Loucy (cell line): ENCODE measurements around the gene TEAD1.

Experiments
- H2AFZ ChIP-seq: fragments of 200-600 bp; sonication (generic); 2 replicates; pipeline ENCODE4 v1.6.0; 2016; ENCODE audit warnings: antibody characterized with exemption, mild to moderate bottlenecking, low read length, moderate library complexity
- H3F3A ChIP-seq: fragments of 200-600 bp; 2 replicates; pipeline ENCODE4 v1.6.0; 2016; ENCODE audit warnings: antibody characterized with exemption, low read depth, mild to moderate bottlenecking
- H3K27me3 ChIP-seq: fragments of 200-600 bp; sonication (generic); 2 replicates; pipeline ENCODE4 v1.6.1; 2014; ENCODE audit warnings: low read length, mild to moderate bottlenecking; ENCODE audit not compliant: insufficient read depth, poor library complexity, severe bottlenecking
- H3K36me3 ChIP-seq: fragments of 200-600 bp; sonication (generic); 2 replicates; pipeline ENCODE4 v1.6.1; 2016; ENCODE audit warnings: low read length; ENCODE audit not compliant: insufficient read depth
- H3K4me1 ChIP-seq: fragments of 200-600 bp; sonication (generic); 2 replicates; pipeline ENCODE4 v1.5.1; 2014; ENCODE audit warnings: low read length, mild to moderate bottlenecking; ENCODE audit not compliant: insufficient read depth, poor library complexity, severe bottlenecking
- H3K4me2 ChIP-seq: fragments of 200-600 bp; sonication (generic); 2 replicates; pipeline ENCODE4 v1.6.0; 2014; ENCODE audit warnings: antibody characterized with exemption, low read length, low read depth, mild to moderate bottlenecking; ENCODE audit not compliant: poor library complexity, severe bottlenecking
- H3K4me3 ChIP-seq: fragments of 200-600 bp; sonication (generic); 2 replicates; pipeline ENCODE4 v1.5.1; 2014; ENCODE audit warnings: low read length, mild to moderate bottlenecking, mixed read lengths; ENCODE audit not compliant: poor library complexity, severe bottlenecking
- H3K79me2 ChIP-seq: fragments of 200-600 bp; sonication (generic); 2 replicates; pipeline ENCODE4 v1.6.1; 2014; ENCODE audit warnings: low read length; ENCODE audit not compliant: insufficient read depth
- H3K9ac ChIP-seq: fragments of 200-600 bp; sonication (generic); 2 replicates; pipeline ENCODE4 v1.6.0; 2014; ENCODE audit warnings: mild to moderate bottlenecking, low read depth, low read length, moderate library complexity; ENCODE audit not compliant: poor library complexity, severe bottlenecking
- H3K9me2 ChIP-seq: fragments of 200-600 bp; sonication (generic); replicated peaks from 2 replicates; pipeline ENCODE4 v1.6.1; 2016; ENCODE audit warnings: low read depth, low read length, mixed read lengths
- H3K9me3 ChIP-seq: fragments of 200-600 bp; sonication (generic); 2 replicates; pipeline ENCODE4 v1.6.1; 2014; ENCODE audit warnings: mild to moderate bottlenecking, antibody characterized with exemption, low read length, low read depth; ENCODE audit not compliant: insufficient read depth
- H4K20me1 ChIP-seq: fragments of 200-600 bp; sonication (generic); 2 replicates; pipeline ENCODE4 v1.6.0; 2014; ENCODE audit warnings: antibody characterized with exemption, low read length, mild to moderate bottlenecking; ENCODE audit not compliant: insufficient read depth, poor library complexity, severe bottlenecking
- CTCF ChIP-seq: fragments of 200-600 bp; sonication (generic); conservative IDR thresholded peaks from 2 replicates; pipeline ENCODE4 v1.5.1; 2014; ENCODE audit warnings: mild to moderate bottlenecking, antibody characterized with exemption, low read length
- EZH2phosphoT487 ChIP-seq: fragments of 200-600 bp; IDR thresholded peaks from 2 replicates; pipeline ENCODE4 v1.6.1; 2018; ENCODE audit warnings: antibody characterized with exemption, mild to moderate bottlenecking, moderate library complexity, borderline replicate concordance

TEAD1 gene

GRCh38 chr11:12794576-12795230 is 120.5 kb downstream of the TEAD1 start:
- H3K4me3 ChIP-seq = no peak overlapping the region
- H3K9me3 ChIP-seq = no peaks in the 10 kb centered on the region
- H3K4me2 ChIP-seq = no peak overlapping the region
- TF ChIP-seq EZH2phosphoT487 (no peak), CTCF (no peak)
- H3F3A ChIP-seq = no peaks in the 10 kb centered on the region
- H2AFZ ChIP-seq = no peak overlapping the region
- H3K27me3 ChIP-seq = peaks cover 3% of the 10 kb centered on the region
- H3K4me1 ChIP-seq = no peaks in the 10 kb centered on the region
- no peaks in the 10 kb centered on the region for H3K79me2 ChIP-seq
- no peaks in the 10 kb centered on the region for H3K9me2 ChIP-seq
- no peaks in the 10 kb centered on the region for H3K36me3 ChIP-seq
- no peak overlapping the region for H3K9ac ChIP-seq
- no peaks in the 10 kb centered on the region for H4K20me1 ChIP-seq

GRCh38 chr11:12797996-12798395 is 123.8 kb downstream of the TEAD1 start:
- TF ChIP-seq CTCF (no peak), EZH2phosphoT487 (no peak)
- H3K79me2 ChIP-seq = no peaks in the 10 kb centered on the region
- no peaks in the 10 kb centered on the region for H3K9me3 ChIP-seq
- H3K27me3 ChIP-seq = peaks cover 9% of the 10 kb centered on the region
- no peak overlapping the region for H3K9ac ChIP-seq
- H3K36me3 ChIP-seq = no peaks in the 10 kb centered on the region
- H3K9me2 ChIP-seq = no peaks in the 10 kb centered on the region
- no peak overlapping the region for H3K4me2 ChIP-seq
- H3K4me1 ChIP-seq = no peaks in the 10 kb centered on the region
- no peaks in the 10 kb centered on the region for H4K20me1 ChIP-seq
- no peaks in the 10 kb centered on the region for H3F3A ChIP-seq
- no peak overlapping the region for H2AFZ ChIP-seq
- no peak overlapping the region for H3K4me3 ChIP-seq

- Histone ChIP-seq H3K4me2 (no peak overlapping the region), H3K79me2 (no peaks in the 10 kb centered on the region), H3K9ac (no peak overlapping the region), H3K36me3 (no peaks in the 10 kb centered on the region), H3K27me3 (peaks cover 9% of the 10 kb centered on the region), H4K20me1 (no peaks in the 10 kb centered on the region), H3K4me1 (no peaks in the 10 kb centered on the region), H2AFZ (no peak overlapping the region), H3K9me2 (no peaks in the 10 kb centered on the region), H3K9me3 (no peaks in the 10 kb centered on the region), H3K4me3 (no peak overlapping the region), H3F3A (no peaks in the 10 kb centered on the region)
- TF ChIP-seq EZH2phosphoT487 (no peak), CTCF (no peak)
These were observed 124.4 kb downstream of the TEAD1 start for GRCh38 chr11:12798609-12799011.
